Right forelimb (tissue), 1 donor: ENCODE measurements around the gene RELA.
A peak's percentile ranks its signal among the peaks of the same experiment; 100 is the strongest.

ENCODE experiments used
- DNase-seq: peaks from one replicate; pipeline ENCODE4 v3.0.0-alpha.2; 2018

RELA gene

GRCh38 chr11:65611028-65611757 is 51.5 kb downstream of the RELA start:
- DNase-seq: no peak

- no peak for DNase-seq
Observed at GRCh38 chr11:65610404-65610803, 52.3 kb downstream of the RELA start.

- no peak for DNase-seq
Observed at GRCh38 chr11:65609665-65610064, 53.1 kb downstream of the RELA start.

GRCh38 chr11:65609229-65609628 is 53.5 kb downstream of the RELA start:
- no peak for DNase-seq

GRCh38 chr11:65607614-65608426 is 54.9 kb downstream of the RELA start:
- DNase-seq: no peak

- peak; percentile 96 for DNase-seq
Observed at GRCh38 chr11:65606876-65607613, 55.7 kb downstream of the RELA start.

- DNase-seq: no peak
Observed at GRCh38 chr11:65604258-65604657, 58.5 kb downstream of the RELA start.
